Natural killer cell (primary cell): Measurements from ENCODE around the gene PLAU. TPM values are rescaled to one million over a fixed set of nuclear protein-coding genes. Genes with fewer than 3 reads are reported as not detected.
A peak's percentile ranks its signal among the peaks of the same experiment; 100 is the strongest.

ENCODE experiments used
- ATAC-seq, 3 donors: fragments of 150-1000 bp in 2 of 3; fragments of 200-7000 bp in 1 of 3; cut with Tn5 transposase; 1 replicate in 1 of 3; 2 replicates in 2 of 3; pipeline ENCODE4 v1.10.0; 2021; ENCODE audit warnings: mild to moderate bottlenecking in 2 of 3, moderate library complexity in 2 of 3
- DNase-seq, 2 donors: peaks; one replicate each; pipeline versions ENCODE4 v3.0.0 to v3.0.0-alpha.2; 2013 to 2021; ENCODE audit warnings: mixed read lengths in 1 of 2
- H3K27ac ChIP-seq: one replicate; pipeline ENCODE4 v1.5.1; 2013; ENCODE audit warnings: mild to moderate bottlenecking, low read length
- H3K27me3 ChIP-seq: one replicate; pipeline ENCODE4 v1.6.1; 2013; ENCODE audit warnings: low read length; ENCODE audit not compliant: control insufficient read depth, insufficient read depth
- H3K36me3 ChIP-seq: one replicate; pipeline ENCODE4 v1.6.1; 2013; ENCODE audit warnings: low read length; ENCODE audit not compliant: control insufficient read depth, insufficient read depth
- H3K4me1 ChIP-seq: one replicate; pipeline ENCODE4 v1.6.1; 2013; ENCODE audit warnings: low read length; ENCODE audit not compliant: control insufficient read depth, insufficient read depth
- H3K4me3 ChIP-seq: one replicate; pipeline ENCODE4 v1.5.1; 2013; ENCODE audit warnings: low read length
- H3K9me3 ChIP-seq: one replicate; pipeline ENCODE4 v1.6.1; 2013; ENCODE audit warnings: low read length; ENCODE audit not compliant: control insufficient read depth, insufficient read depth
- H3K27ac Mint-ChIP-seq, 2 donors: one replicate each; pipeline ENCODE4 v1.8.0; 2022; ENCODE audit warnings: mild to moderate bottlenecking in 2 of 2, mixed read lengths in 2 of 2, moderate library complexity in 1 of 2
- H3K27me3 Mint-ChIP-seq, 2 donors: one replicate each; pipeline ENCODE4 v1.8.0; 2022; ENCODE audit warnings: low read depth in 2 of 2, mixed read lengths in 2 of 2
- H3K36me3 Mint-ChIP-seq: one replicate; pipeline ENCODE4 v1.8.0; 2022; ENCODE audit warnings: mixed read lengths
- H3K4me1 Mint-ChIP-seq, 2 donors: one replicate each; pipeline ENCODE4 v1.8.0; 2022; ENCODE audit warnings: mixed read lengths in 2 of 2
- H3K4me3 Mint-ChIP-seq: one replicate; pipeline ENCODE4 v1.8.0; 2022; ENCODE audit warnings: mild to moderate bottlenecking, moderate library complexity, mixed read lengths
- H3K9me3 Mint-ChIP-seq, 2 donors: one replicate each; pipeline ENCODE4 v1.8.0; 2022; ENCODE audit warnings: mixed read lengths in 2 of 2
- WGBS: methylation state at CpG from one replicate; pipeline ENCODE4 v1.1.7; 2013; ENCODE audit warnings: missing lambda C conversion rate; ENCODE audit not compliant: insufficient coverage; 5-methylcytosine and 5-hydroxymethylcytosine counted together
- intact Hi-C: fragments of 100-400 bp; cut with micrococcal nuclease; formaldehyde crosslinking; loops from one replicate; pipeline ENCODE4 v1.14.2; 2022
- total RNA-seq, 4 donors: library from RNA; stranded (reverse); fragments of 120-200 nt in 1 of 4; gene quantifications; one replicate each; pipeline versions ENCODE4 v1.2.3 to v1.2.4, GENCODE V29; 2013 to 2022
- TF ChIP-seq, protein P1 (sequence below): fragments of 200-600 bp; IDR thresholded peaks from one replicate; pipeline ENCODE4 v1.8.0; 2022; ENCODE audit warnings: antibody characterized with exemption

Gene PLAU
- total RNA-seq, 3 donors from 2014 or later (not counting 1 experiment from before 2014, with no cell fraction given), result 0.12 to 1.6 (median 0.32) TPM

GRCh38 chr10:73866621-73867020 lies 44.3 kb upstream of the PLAU start:
- peaks cover 65% of the 10 kb centered on the region for H3K4me1 ChIP-seq
- no peaks in the 10 kb centered on the region for H3K27me3 ChIP-seq
- H3K4me3 Mint-ChIP-seq, result peak overlapping the region; percentile 84
- H3K36me3 Mint-ChIP-seq, result no peaks in the 10 kb centered on the region
- peak overlapping the region; percentile 60 for H3K27ac ChIP-seq
- H3K27ac Mint-ChIP-seq, result peak overlapping the region; percentile 88 to 96
- intact Hi-C loops, result no loop called here
- TF ChIP-seq, protein P1, sequence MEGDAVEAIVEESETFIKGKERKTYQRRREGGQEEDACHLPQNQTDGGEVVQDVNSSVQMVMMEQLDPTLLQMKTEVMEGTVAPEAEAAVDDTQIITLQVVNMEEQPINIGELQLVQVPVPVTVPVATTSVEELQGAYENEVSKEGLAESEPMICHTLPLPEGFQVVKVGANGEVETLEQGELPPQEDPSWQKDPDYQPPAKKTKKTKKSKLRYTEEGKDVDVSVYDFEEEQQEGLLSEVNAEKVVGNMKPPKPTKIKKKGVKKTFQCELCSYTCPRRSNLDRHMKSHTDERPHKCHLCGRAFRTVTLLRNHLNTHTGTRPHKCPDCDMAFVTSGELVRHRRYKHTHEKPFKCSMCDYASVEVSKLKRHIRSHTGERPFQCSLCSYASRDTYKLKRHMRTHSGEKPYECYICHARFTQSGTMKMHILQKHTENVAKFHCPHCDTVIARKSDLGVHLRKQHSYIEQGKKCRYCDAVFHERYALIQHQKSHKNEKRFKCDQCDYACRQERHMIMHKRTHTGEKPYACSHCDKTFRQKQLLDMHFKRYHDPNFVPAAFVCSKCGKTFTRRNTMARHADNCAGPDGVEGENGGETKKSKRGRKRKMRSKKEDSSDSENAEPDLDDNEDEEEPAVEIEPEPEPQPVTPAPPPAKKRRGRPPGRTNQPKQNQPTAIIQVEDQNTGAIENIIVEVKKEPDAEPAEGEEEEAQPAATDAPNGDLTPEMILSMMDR, result no peak
- no peak overlapping the region for H3K4me3 ChIP-seq
- H3K9me3 Mint-ChIP-seq, result no peaks in the 10 kb centered on the region
- no peak for DNase-seq
- H3K9me3 ChIP-seq, result no peaks in the 10 kb centered on the region
- no peak for ATAC-seq
- no peaks in the 10 kb centered on the region for H3K27me3 Mint-ChIP-seq
- WGBS, result 82% methylated on average over 7 of the region's 7 CpGs
- peaks cover 55 to 71% of the 10 kb centered on the region in 2 donors for H3K4me1 Mint-ChIP-seq
- H3K36me3 ChIP-seq, result peaks cover 20% of the 10 kb centered on the region

- no peaks in the 10 kb centered on the region for H3K9me3 ChIP-seq
- no peaks in the 10 kb centered on the region for H3K27me3 Mint-ChIP-seq
- H3K4me1 ChIP-seq, result peaks cover 72% of the 10 kb centered on the region
- peaks cover 25% of the 10 kb centered on the region for H3K36me3 ChIP-seq
- no peaks in the 10 kb centered on the region for H3K36me3 Mint-ChIP-seq
- peak overlapping the region; percentile 60 for H3K27ac ChIP-seq
- H3K4me3 ChIP-seq, result no peak overlapping the region
- no peaks in the 10 kb centered on the region for H3K27me3 ChIP-seq
- no peak for DNase-seq
- H3K27ac Mint-ChIP-seq, result peak overlapping the region; percentile 88 to 96
- 87% methylated on average over 10 of the region's 10 CpGs for WGBS
- H3K9me3 Mint-ChIP-seq, result no peaks in the 10 kb centered on the region
- TF ChIP-seq, protein P1, result no peak
- H3K4me1 Mint-ChIP-seq, result peaks cover 61 to 77% of the 10 kb centered on the region in 2 donors
- H3K4me3 Mint-ChIP-seq, result peak overlapping the region; percentile 84
- ATAC-seq, result no peak
- intact Hi-C loops, result no loop called here
Observed at GRCh38 chr10:73867126-73867807, 43.7 kb upstream of the PLAU start.

- no peak overlapping the region for H3K4me3 Mint-ChIP-seq
- Histone ChIP-seq H3K4me3 (no peak overlapping the region), H3K27me3 (no peaks in the 10 kb centered on the region), H3K9me3 (no peaks in the 10 kb centered on the region), H3K4me1 (peaks cover 79% of the 10 kb centered on the region), H3K36me3 (peaks cover 27% of the 10 kb centered on the region), H3K27ac (peak overlapping the region; percentile 6)
- no peaks in the 10 kb centered on the region for H3K27me3 Mint-ChIP-seq
- H3K36me3 Mint-ChIP-seq, result no peaks in the 10 kb centered on the region
- peak overlapping the region; percentile 58 to 96 for H3K27ac Mint-ChIP-seq
- TF ChIP-seq, protein P1, result no peak
- intact Hi-C loops, result no loop called here
- H3K9me3 Mint-ChIP-seq, result no peaks in the 10 kb centered on the region
- no peak for ATAC-seq
- no peak for DNase-seq
- peaks cover 67 to 85% of the 10 kb centered on the region in 2 donors for H3K4me1 Mint-ChIP-seq
- WGBS, result 87% methylated on average over 11 of the region's 11 CpGs
Observed at GRCh38 chr10:73867871-73868631, 42.9 kb upstream of the PLAU start.
